ENCODE data around the gene UBE2Q1. TPM values are rescaled to one million over a fixed set of nuclear protein-coding genes. Genes with fewer than 3 reads are reported as not detected.

Gene UBE2Q1
- 17.0 TPM for total RNA-seq

DNA sequence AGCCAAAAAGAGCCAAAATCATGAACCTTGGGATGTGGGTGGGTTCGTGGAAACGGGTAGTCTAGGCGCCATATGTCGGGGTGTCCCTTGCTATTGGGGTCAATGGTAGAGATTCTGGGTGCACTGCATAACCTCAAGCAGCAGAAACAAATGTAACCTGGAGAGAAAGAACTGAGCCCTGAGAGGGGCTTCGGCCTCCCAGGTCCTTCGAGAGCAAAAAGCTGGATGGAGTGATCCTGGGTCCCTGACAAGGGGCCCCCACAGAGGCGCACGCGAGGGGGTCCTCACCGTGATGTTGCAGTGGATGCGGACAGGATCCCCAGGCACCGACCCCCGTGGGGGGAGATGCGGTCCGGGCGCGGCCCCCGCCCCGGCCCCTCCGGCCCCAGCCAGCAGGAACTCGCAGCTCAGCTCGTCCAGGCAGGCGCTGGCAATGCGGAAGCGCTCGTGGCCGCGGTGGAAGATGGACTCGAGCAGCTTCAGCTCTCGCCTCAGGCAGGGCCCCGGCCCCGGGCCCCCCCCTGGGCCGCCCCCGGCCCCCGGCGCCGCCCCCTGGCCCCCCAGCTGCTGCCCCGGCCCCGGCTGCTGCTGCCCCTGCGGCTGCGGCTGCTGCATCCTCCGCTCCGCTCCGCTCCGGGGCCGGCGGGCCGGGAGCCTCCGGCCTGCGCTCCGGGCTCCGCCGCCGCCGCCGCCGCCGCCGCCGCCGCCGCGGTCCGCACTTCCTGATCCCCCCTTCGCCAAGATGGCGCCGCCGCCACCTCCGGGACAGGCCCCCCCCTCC, at the start of gene UBE2Q1:
TSS of gene UBE2Q1 (minus strand) at position 724 of the 781 bp plus-strand sequence. CDS start at position 615, 109 bp downstream.
- peak in 2 of 3 donors; percentile 52 to 53 for DNase-seq (ENCODE audit: low read depth in 2 of 3, low spot score in 2 of 3)

DNA sequence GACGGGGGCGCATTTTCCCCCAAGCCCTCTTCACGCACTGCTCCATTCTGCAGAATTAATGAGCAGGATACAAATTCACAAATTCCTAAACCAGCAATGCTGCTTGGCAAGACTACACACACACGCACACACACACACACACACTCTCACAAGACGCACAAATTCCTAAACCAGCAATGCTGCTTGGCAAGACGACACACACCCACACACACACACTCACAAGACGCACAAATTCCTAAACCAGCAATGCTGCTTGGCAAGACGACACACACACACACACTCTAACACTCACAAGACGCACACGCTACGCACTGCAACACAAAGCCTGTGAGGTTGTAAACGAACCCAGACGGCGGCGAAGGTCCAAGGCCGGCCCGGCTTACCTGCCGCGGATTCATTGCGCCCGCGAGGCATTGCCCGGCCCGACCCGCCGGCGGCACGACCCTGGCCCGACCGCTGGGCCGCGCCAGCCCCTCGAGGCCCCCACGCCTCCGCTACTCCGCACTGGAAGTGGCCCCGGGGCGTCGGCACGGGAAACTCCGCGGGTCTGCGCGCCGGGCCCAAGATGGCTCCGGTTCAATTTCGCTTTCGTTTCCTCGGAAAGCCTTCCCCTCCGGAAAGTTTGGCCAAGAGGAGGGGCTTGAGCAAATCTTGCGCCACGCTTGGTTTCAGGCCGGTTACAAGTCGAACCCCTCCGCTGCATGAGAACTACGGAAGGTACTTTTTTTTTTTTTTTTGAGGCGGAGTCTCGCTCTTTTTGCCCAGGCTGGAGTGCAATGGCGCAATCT, 49.3 kb upstream of the UBE2Q1 start, which contains the start of gene ADAR:
TSS of gene ADAR (minus strand) at position 578 of the 788 bp plus-strand sequence. CDS start at position 398, 180 bp downstream.
- DNase-seq (ENCODE audit: low read depth in 2 of 3, low spot score in 2 of 3) = peak; percentile 80 to 97 (median 97)

- DNase-seq (ENCODE audit: low read depth in 2 of 3, low spot score in 2 of 3) = no peak
Observed at GRCh38 chr1:154607106-154607608, 48.7 kb upstream of the UBE2Q1 start.

DNA sequence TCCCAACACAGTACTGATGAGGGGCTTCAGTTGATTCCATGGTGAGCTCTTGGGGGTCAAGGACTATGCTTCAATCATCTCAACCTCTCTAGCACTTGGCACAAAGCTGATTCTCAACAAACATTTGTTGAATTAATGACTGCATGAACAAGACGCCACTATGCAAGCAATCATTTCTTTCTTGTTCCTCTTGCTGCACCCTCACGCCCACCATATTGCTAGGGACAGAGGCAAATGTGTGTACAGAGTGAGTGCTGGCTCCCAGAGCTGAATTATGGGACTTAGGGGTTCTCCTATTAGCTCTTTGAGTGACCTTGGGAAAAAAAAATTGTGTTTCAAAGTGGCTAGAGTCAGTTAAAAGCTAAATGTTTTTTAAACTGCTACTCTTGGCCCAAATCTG, 47.1 kb upstream of the UBE2Q1 start:
- no peak for DNase-seq (ENCODE audit: low read depth in 2 of 3, low spot score in 2 of 3)

DNA sequence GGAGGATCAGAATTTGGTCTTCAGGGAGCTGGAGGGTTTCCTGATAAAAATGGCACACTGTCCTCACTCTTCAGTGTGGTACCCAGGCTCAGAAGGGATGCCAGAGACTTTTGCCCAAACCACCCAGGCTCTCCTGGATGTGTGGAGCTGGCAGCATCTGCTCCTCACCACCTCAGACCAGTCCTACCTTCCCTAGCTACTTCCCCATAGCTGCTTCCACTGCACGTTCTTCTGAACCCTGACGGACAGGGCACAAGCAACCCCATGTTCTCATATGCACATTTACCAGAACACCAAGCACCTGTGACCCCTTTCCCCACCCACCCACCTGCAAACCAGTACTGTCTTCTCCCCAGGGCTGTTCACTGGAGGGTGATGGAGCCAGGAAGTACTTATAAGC, 44.9 kb upstream of the UBE2Q1 start:
- no peak for DNase-seq (ENCODE audit: low read depth in 2 of 3, low spot score in 2 of 3)

DNA sequence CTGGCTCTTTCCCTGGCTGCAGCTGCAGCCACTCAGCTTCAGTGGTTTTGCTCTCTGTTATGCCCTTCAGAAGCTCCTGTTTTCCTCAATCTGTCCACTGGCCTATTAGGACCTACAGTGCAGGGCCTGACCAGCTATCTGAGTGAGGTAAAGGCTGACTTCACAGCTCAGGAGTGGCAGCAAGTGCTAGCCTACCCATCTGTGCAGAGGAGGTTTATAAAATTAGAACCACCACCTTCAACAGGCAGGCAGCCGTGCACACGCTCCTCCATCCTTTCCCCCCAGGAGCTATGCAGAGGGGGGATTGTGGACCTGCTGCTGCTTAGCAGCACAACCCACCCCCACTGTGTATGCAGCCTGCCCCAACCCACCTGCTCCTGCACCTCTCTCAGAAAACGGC, 41.2 kb upstream of the UBE2Q1 start:
- DNase-seq (ENCODE audit: low read depth in 2 of 3, low spot score in 2 of 3) = no peak

DNA sequence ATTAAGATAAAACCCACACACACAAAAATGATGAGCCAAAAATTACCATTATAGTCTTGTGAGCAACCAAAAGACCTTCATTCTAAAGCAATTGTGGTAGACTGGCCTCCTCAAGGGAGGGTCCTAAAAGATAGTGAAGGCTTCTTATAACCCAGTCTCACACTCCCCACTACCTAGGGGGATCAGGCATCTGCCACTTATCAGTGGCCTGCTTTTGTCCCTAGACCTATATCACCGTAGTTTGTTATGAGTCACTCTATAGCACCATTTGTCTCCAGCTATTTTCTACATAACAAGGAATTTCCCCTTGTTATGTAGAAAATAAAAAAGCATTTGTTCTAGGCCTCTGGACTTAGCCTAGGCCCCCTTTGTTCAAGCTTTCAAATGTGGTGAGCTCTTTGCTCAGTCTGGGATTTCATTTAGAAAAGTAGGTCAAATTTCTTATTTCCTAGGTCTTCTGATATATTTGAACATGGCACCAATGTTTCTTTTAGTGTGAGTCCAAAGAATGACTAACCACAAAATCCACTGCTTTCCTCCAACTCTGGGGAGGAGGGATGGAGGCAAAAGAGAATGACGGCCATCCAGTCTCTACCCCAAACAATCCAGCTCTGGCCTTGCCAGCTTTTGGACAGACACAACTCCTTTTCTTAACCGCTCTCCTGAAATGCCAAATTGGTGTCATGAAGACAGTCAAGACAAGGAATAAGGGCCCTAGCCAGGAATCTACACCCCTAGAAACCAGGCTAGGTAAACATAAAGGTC, 40.6 kb upstream of the UBE2Q1 start:
- DNase-seq (ENCODE audit: low read depth in 2 of 3, low spot score in 2 of 3) = no peak

- DNase-seq (ENCODE audit: low read depth in 2 of 3, low spot score in 2 of 3) = no peak
Observed at GRCh38 chr1:154595621-154596020, 37.2 kb upstream of the UBE2Q1 start.

- no peak for DNase-seq (ENCODE audit: low read depth in 2 of 3, low spot score in 2 of 3)
Observed at GRCh38 chr1:154594811-154595210, 36.3 kb upstream of the UBE2Q1 start.

- peak in 1 of 3 donors; percentile 9 for DNase-seq (ENCODE audit: low read depth in 2 of 3, low spot score in 2 of 3)
Observed at GRCh38 chr1:154593390-154593789, 34.9 kb upstream of the UBE2Q1 start.

DNA sequence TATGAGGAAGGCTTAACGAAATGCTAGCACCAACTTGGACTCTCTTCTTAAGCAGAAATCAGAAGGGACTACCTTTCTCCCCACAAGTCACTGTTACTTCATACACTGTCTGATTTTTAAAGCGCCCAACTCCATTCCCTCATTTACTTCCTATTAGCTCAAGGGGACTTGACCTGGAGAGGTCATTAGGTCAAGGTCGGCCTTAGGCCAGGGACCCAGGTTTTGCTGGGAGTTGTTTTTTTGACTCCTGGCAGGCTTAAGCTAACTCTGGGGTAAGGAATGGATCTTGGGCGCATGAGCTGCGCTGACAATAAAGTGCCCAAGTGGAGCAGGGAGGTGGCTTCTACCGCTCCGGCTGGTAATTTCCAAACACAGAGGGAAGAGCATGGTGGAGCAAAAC, 32.7 kb upstream of the UBE2Q1 start:
- DNase-seq (ENCODE audit: low read depth in 2 of 3, low spot score in 2 of 3) = no peak

- DNase-seq (ENCODE audit: low read depth in 2 of 3, low spot score in 2 of 3) = no peak
Observed at GRCh38 chr1:154590756-154591155, 32.3 kb upstream of the UBE2Q1 start.

- DNase-seq (ENCODE audit: low read depth in 2 of 3, low spot score in 2 of 3) = no peak
Observed at GRCh38 chr1:154589780-154590179, 31.3 kb upstream of the UBE2Q1 start.

- DNase-seq (ENCODE audit: low read depth in 2 of 3, low spot score in 2 of 3) = no peak
Observed at GRCh38 chr1:154586641-154587040, 28.2 kb upstream of the UBE2Q1 start.

- DNase-seq (ENCODE audit: low read depth in 2 of 3, low spot score in 2 of 3) = no peak
Observed at GRCh38 chr1:154586231-154586630, 27.8 kb upstream of the UBE2Q1 start.

DNA sequence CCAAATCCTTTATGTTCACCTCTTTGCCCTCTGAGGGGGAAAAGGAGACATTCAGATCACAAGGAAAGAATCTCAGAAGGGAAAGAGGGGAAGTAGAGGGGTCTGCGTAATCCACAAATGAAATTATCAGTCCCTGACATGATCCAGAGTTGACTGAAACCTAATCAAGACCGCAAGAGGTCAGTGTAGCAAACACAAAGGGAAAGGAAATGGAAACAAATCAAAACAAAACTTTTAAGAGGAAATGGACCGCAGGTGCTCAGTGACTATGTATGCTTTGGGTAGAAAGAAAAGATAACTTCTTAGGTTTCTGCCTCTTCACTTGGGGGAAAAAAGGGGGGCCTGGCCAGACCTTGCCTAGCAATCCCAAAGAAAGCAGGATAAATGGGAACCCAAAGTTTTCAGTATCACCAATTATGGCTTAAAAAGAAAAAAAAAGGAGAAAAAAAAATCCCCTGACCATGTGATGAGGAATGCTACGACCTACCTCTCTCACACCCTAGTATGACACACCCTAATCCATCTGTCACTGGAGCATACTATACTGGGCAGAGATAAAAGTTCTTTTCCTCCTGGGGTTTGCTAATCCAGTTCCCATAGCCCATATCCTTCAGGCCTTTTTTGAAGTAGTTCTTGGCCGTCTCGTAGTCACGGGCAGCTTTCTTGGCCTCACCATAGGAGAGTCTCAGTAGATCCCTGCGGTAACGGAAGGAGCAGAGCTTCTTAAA, 26.0 kb upstream of the UBE2Q1 start:
- DNase-seq (ENCODE audit: low read depth in 2 of 3, low spot score in 2 of 3) = no peak

GRCh38 chr1:154583773-154584172, 25.3 kb upstream of the UBE2Q1 start:
- DNase-seq (ENCODE audit: low read depth in 2 of 3, low spot score in 2 of 3) = no peak

GRCh38 chr1:154582885-154583284, 24.4 kb upstream of the UBE2Q1 start:
- DNase-seq (ENCODE audit: low read depth in 2 of 3, low spot score in 2 of 3) = no peak

DNA sequence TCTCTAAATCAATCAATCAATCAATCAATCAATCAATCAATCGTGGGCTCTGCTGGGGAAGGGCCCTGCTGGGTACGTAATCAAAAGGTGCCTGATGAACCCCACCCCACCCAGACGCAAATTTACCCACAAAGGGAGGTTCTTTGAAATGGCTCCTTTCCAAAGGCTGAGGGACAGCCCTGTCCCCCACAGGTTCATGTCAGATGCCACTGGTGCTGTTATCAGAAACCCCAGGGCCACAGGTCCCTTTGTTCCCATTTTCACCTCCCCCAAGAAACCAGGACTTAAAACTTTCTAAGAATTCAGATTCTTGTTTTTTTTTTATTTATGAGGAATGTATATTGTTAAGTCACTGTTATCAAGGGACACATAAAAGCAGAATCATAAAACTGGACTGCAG, 23.3 kb upstream of the UBE2Q1 start:
- no peak for DNase-seq (ENCODE audit: low read depth in 2 of 3, low spot score in 2 of 3)

DNA sequence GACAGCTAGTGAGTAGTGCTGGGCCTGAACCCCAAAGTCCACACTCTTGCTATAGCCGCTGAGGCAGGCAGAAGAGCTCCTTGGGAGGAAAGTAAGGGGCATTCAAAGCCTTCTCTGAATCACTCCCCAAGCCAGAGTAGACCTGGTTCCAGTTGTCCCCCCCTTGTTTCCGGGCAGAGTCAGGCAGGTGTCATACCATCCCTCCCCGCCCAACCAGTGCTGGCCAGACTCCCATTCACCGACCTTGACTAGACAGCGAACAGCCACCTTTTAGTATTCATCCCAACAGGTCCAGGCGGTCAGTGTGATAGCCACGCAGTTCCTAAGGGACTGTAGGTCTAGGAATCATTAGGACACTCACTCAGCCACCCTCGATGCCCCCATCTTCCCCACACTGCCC, 20.9 kb upstream of the UBE2Q1 start:
- DNase-seq (ENCODE audit: low read depth in 2 of 3, low spot score in 2 of 3) = no peak
